Endothelial cell of umbilical vein (primary cell): ENCODE data around the gene TTLL4. TPM values are rescaled to one million over a fixed set of nuclear protein-coding genes. Genes with fewer than 3 reads are reported as not detected.

Experiments
- BruUV-seq: library from RNA; stranded (reverse); fragments of 400-500 nt; replicated peaks from 2 replicates; lab custom pipeline; 2021; lab: Mats Ljungman, UMichigan
- CTCF ChIA-PET: fragments of 300-600, 350-600 bp; sonication (Branson Sonifier 250); formaldehyde crosslinking; loops from one replicate; lab custom pipeline; 2021; ENCODE audit warnings: antibody characterized with exemption, inconsistent platforms; lab: Charles Lee
- POLR2A ChIA-PET: fragments of 300-600, 350-600 bp; sonication (Branson Sonifier 250); formaldehyde crosslinking; loops from one replicate; lab custom pipeline; 2021; ENCODE audit warnings: antibody characterized with exemption, inconsistent platforms; lab: Charles Lee
- DNase-seq: peaks from one replicate; pipeline ENCODE4 v3.0.0-alpha.2; 2011; ENCODE audit warnings: low read depth, low spot score
- FAIRE-seq: peaks from 2 replicates; lab custom pipeline; 2011; peaks lifted over from hg19 to GRCh38; lab: Jason Lieb, UNC
- H2AFZ ChIP-seq: 2 replicates; pipeline ENCODE4 v1.6.0; 2012; ENCODE audit warnings: low read depth, low read length, control low read depth, inconsistent platforms
- H3K27ac ChIP-seq: 2 replicates; pipeline ENCODE4 v1.5.1; 2011; ENCODE audit warnings: low read depth, mild to moderate bottlenecking, control low read depth, low read length, moderate library complexity; ENCODE audit not compliant: insufficient read depth
- H3K27me3 ChIP-seq, 2 experiments: 2 replicates each; pipeline versions ENCODE4 v1.6.0 to v1.6.1; 2011; ENCODE audit warnings: low read length in 2 of 2, mixed read lengths in 1 of 2; ENCODE audit not compliant: control insufficient read depth in 2 of 2, insufficient read depth in 2 of 2
- H3K36me3 ChIP-seq, 2 experiments: 2 replicates in 1 of 2; 3 replicates in 1 of 2; pipeline ENCODE4 v1.5.1; 2011; ENCODE audit warnings: low read length in 2 of 2, mild to moderate bottlenecking in 1 of 2, moderate library complexity in 1 of 2; ENCODE audit not compliant: control insufficient read depth in 2 of 2, insufficient read depth in 2 of 2; ENCODE audit errors: extremely low read depth in 1 of 2
- H3K4me1 ChIP-seq: 3 replicates; pipeline ENCODE4 v1.5.1; 2011; ENCODE audit warnings: mild to moderate bottlenecking, low read length; ENCODE audit not compliant: control insufficient read depth, insufficient read depth; ENCODE audit errors: extremely low read depth
- H3K4me2 ChIP-seq: 2 replicates; pipeline ENCODE4 v1.6.1; 2011; ENCODE audit warnings: low read length, control low read depth, mixed read lengths; ENCODE audit not compliant: insufficient read depth
- H3K4me3 ChIP-seq, 3 experiments: fragments of 200-600 bp in 1 of 3; sonication (generic), shearing (Covaris generic) in 1 of 3; replicated peaks in 1 of 3; 2 replicates each; pipeline ENCODE4 v1.5.1; 2011 to 2016; ENCODE audit warnings: control low read depth in 3 of 3, low read length in 3 of 3, mild to moderate bottlenecking in 2 of 3, inconsistent platforms in 1 of 3, low read depth in 1 of 3, moderate library complexity in 1 of 3; ENCODE audit not compliant: insufficient read depth in 1 of 3
- H3K79me2 ChIP-seq: 2 replicates; pipeline ENCODE4 v1.6.0; 2012; ENCODE audit warnings: low read length, inconsistent platforms; ENCODE audit not compliant: control insufficient read depth, insufficient read depth
- H3K9ac ChIP-seq: replicated peaks from 2 replicates; pipeline ENCODE3; 2011; ENCODE audit warnings: low read length, control low read depth; ENCODE audit not compliant: insufficient read depth; ENCODE audit errors: extremely low read depth
- H3K9me1 ChIP-seq: replicated peaks from 3 replicates; pipeline ENCODE4 v1.6.0; 2011; ENCODE audit warnings: mild to moderate bottlenecking, low read length; ENCODE audit not compliant: control insufficient read depth, insufficient read depth; ENCODE audit errors: extremely low read depth
- H3K9me3 ChIP-seq: replicated peaks from 2 replicates; pipeline ENCODE4 v1.5.1; 2012; ENCODE audit warnings: low read length, inconsistent platforms; ENCODE audit not compliant: control insufficient read depth, insufficient read depth
- H4K20me1 ChIP-seq: replicated peaks from 2 replicates; pipeline ENCODE3; 2011; ENCODE audit warnings: mild to moderate bottlenecking, low read length; ENCODE audit not compliant: control insufficient read depth, insufficient read depth; ENCODE audit errors: extremely low read depth
- CTCF ChIP-seq, 2 donors: IDR thresholded peaks; 1 replicate in 1 of 2; 2 replicates in 1 of 2; pipeline ENCODE4 v1.5.1; 2011; ENCODE audit warnings: low read length in 2 of 2, mild to moderate bottlenecking in 2 of 2, moderate library complexity in 2 of 2, control low read depth in 1 of 2, inconsistent platforms in 1 of 2, low read depth in 1 of 2; ENCODE audit not compliant: insufficient read depth in 1 of 2; ENCODE audit errors: extremely low read depth in 1 of 2
- EZH2 ChIP-seq: IDR thresholded peaks from 2 replicates; pipeline ENCODE4 v1.6.1; 2012; ENCODE audit warnings: borderline replicate concordance, low read depth, mild to moderate bottlenecking, moderate library complexity, low read length, inconsistent platforms; ENCODE audit not compliant: severe bottlenecking
- FOS ChIP-seq: IDR thresholded peaks from 2 replicates; pipeline ENCODE4 v1.6.1; 2011; ENCODE audit warnings: mild to moderate bottlenecking, low read length, moderate library complexity, borderline replicate concordance; ENCODE audit not compliant: insufficient read depth
- GATA2 ChIP-seq: IDR thresholded peaks from 2 replicates; pipeline ENCODE4 v1.7.0; 2011; ENCODE audit warnings: low read depth, mild to moderate bottlenecking, moderate library complexity, mixed read lengths, low read length; ENCODE audit not compliant: insufficient read length, insufficient read depth
- JUN ChIP-seq: IDR thresholded peaks from 2 replicates; pipeline ENCODE4 v1.6.1; 2011; ENCODE audit warnings: borderline replicate concordance, low read depth; ENCODE audit not compliant: insufficient read length, insufficient read depth
- MAX ChIP-seq: IDR thresholded peaks from 2 replicates; pipeline ENCODE4 v1.6.1; 2011; ENCODE audit not compliant: insufficient read depth, insufficient read length
- MYC ChIP-seq: IDR thresholded peaks from one replicate; pipeline ENCODE4 v1.6.1; 2011; ENCODE audit warnings: mild to moderate bottlenecking, low read depth, low read length
- POLR2A ChIP-seq: IDR thresholded peaks from 2 replicates; pipeline ENCODE4 v1.6.1; 2012; ENCODE audit warnings: low read depth, mild to moderate bottlenecking, control low read depth, low read length
- POLR2AphosphoS5 ChIP-seq: IDR thresholded peaks from 2 replicates; pipeline ENCODE4 v1.6.1; 2012; ENCODE audit warnings: low read depth, mild to moderate bottlenecking, control low read depth, low read length, moderate library complexity; ENCODE audit not compliant: insufficient read depth
- dilution Hi-C: fragments of 300-500 bp; cut with MboI; formaldehyde crosslinking; loops from one replicate; pipeline ENCODE4 v1.15.0; 2019; ENCODE audit warnings: low sequenced_read_pairs; ENCODE audit not compliant: extremely low pct_ligation_motif_present
- intact Hi-C: fragments of 100-400 bp; cut with micrococcal nuclease; formaldehyde crosslinking; loops from one replicate; pipeline ENCODE4 v1.10.0; 2022
- polyA plus RNA-seq, 4 experiments: library from polyadenylated mRNA; depleted of rRNA in 3 of 4; stranded (reverse) in 3 of 4; unstranded in 1 of 4; fragments of >200 nt; gene quantifications; 2 replicates each; pipeline versions ENCODE4 v1.2.1 to v1.2.3, GENCODE V29; 2011 to 2012; ENCODE audit warnings: missing spikeins in 1 of 4
- total RNA-seq: library from RNA; stranded (reverse); gene quantifications from 2 replicates; pipeline ENCODE4 v1.2.3, GENCODE V29; 2021

Gene TTLL4
- total and polyA plus RNA-seq, 2 donors (not counting 3 experiments of a cell fraction or from before 2014, with no cell fraction given), result 26.7 to 45.0 TPM

GRCh38 chr2:218726004-218726574 lies 15.5 kb downstream of the TTLL4 start:
- Histone ChIP-seq H3K9me1 (no peaks in the 10 kb centered on the region), H3K27me3 (no peaks in the 10 kb centered on the region), H3K4me3 (no peak overlapping the region), H3K4me1 (peaks cover 7% of the 10 kb centered on the region), H3K36me3 (no peaks in the 10 kb centered on the region), H2AFZ (no peak overlapping the region), H4K20me1 (no peaks in the 10 kb centered on the region), H3K27ac (no peak overlapping the region), H3K4me2 (no peak overlapping the region), H3K9ac (no peak overlapping the region), H3K9me3 (no peaks in the 10 kb centered on the region), H3K79me2 (peaks cover 59% of the 10 kb centered on the region)
- FAIRE-seq (no peak), DNase-seq (no peak)
- ChIA-PET CTCF (interaction anchor here (1.2 to 3.9 kb wide), 5 partner anchors 9 to 123 kb away, joined by 3 to 131 read pairs (median 4); partner anchors contain the start of gene TTLL4), POLR2A (no interaction called here)
- intact Hi-C loops (no loop called here), dilution Hi-C loops (no loop called here)
- no TSS peak for BruUV-seq
- TF ChIP-seq EZH2, result no peak
- no peak for TF ChIP-seq CTCF (IDR thresholded peaks at IDR 0.05; ENCODE audit: extremely low read depth in 1 of 2, insufficient read depth in 1 of 2, low read depth in 1 of 2, low read length in 2 of 2)
- no peak for TF ChIP-seq JUN
- TF ChIP-seq MYC, result no peak
- no peak for TF ChIP-seq MAX
- no peak for TF ChIP-seq FOS
- no peak for TF ChIP-seq POLR2A
- TF ChIP-seq GATA2, result no peak
- no peak for TF ChIP-seq POLR2AphosphoS5
